HFFc6 (cell line): Measurements from ENCODE around the gene CERS6. TPM values are rescaled to one million over a fixed set of nuclear protein-coding genes. Genes with fewer than 3 reads are reported as not detected.

ENCODE experiments used
- DNase-seq: peaks from one replicate; pipeline ENCODE4 v3.0.0-alpha.2; 2018
- H3K27ac Mint-ChIP-seq: 2 replicates; pipeline ENCODE4 v1.8.0; 2020; ENCODE audit warnings: mild to moderate bottlenecking, mixed read lengths
- H3K27me3 Mint-ChIP-seq: 2 replicates; pipeline ENCODE4 v1.8.0; 2021; ENCODE audit warnings: mild to moderate bottlenecking, moderate library complexity, mixed read lengths; ENCODE audit not compliant: insufficient read depth
- H3K36me3 Mint-ChIP-seq: 2 replicates; pipeline ENCODE4 v1.8.0; 2021; ENCODE audit warnings: low read depth, mixed read lengths
- H3K4me1 Mint-ChIP-seq: 2 replicates; pipeline ENCODE4 v1.8.0; 2020; ENCODE audit warnings: low read depth, mixed read lengths
- H3K4me3 Mint-ChIP-seq: 2 replicates; pipeline ENCODE4 v1.8.0; 2020; ENCODE audit warnings: mild to moderate bottlenecking, moderate library complexity, mixed read lengths
- H3K9me3 Mint-ChIP-seq: 2 replicates; pipeline ENCODE4 v1.8.0; 2020; ENCODE audit warnings: mild to moderate bottlenecking, mixed read lengths
- CTCF ChIP-seq: fragments of 200-600 bp; sonication (generic); IDR thresholded peaks from 2 replicates; pipeline ENCODE4 v1.5.0; 2021; ENCODE audit warnings: antibody characterized with exemption, mild to moderate bottlenecking
- total RNA-seq, 6 experiments: library from RNA; stranded (reverse); fragmentation: NEBNext Ultra II Directional; extraction: Animal tissue kit (Norgen Biotek cat#: 25700); gene quantifications; 2 replicates in 1 of 6; 3 replicates in 5 of 6; pipeline ENCODE4 v1.2.3, GENCODE V29; 2021

CERS6 gene
- total RNA-seq, 6 experiments from 2014 or later, result 6.2 to 9.9 (median 7.5) TPM

GRCh38 chr2:168543037-168543436 lies 87.0 kb downstream of the CERS6 start:
- H3K4me1 Mint-ChIP-seq, result peaks cover 40% of the 10 kb centered on the region
- TF ChIP-seq CTCF, result no peak
- peaks cover 5% of the 10 kb centered on the region; the same call in 1 of the 2 replicates for H3K27me3 Mint-ChIP-seq
- H3K27ac Mint-ChIP-seq, result no peak overlapping the region
- peaks cover 5% of the 10 kb centered on the region; the same call in 1 of the 2 replicates for H3K36me3 Mint-ChIP-seq
- H3K4me3 Mint-ChIP-seq, result no peak overlapping the region
- no peaks in the 10 kb centered on the region; the same call in 1 of the 2 replicates for H3K9me3 Mint-ChIP-seq
- DNase-seq, result no peak

- Mint-ChIP-seq H3K36me3 (peaks cover 5% of the 10 kb centered on the region; the same call in 1 of the 2 replicates), H3K4me3 (no peak overlapping the region), H3K27ac (no peak overlapping the region), H3K27me3 (peaks cover 5% of the 10 kb centered on the region; the same call in 1 of the 2 replicates), H3K4me1 (peaks cover 31% of the 10 kb centered on the region), H3K9me3 (no peaks in the 10 kb centered on the region; the same call in 1 of the 2 replicates)
- TF ChIP-seq CTCF, result no peak
- no peak for DNase-seq
Observed at GRCh38 chr2:168543935-168544334, 87.9 kb downstream of the CERS6 start.

- peak overlapping the region; percentile 45 for H3K4me3 Mint-ChIP-seq
- peak overlapping the region; percentile 69 for H3K27ac Mint-ChIP-seq
- H3K9me3 Mint-ChIP-seq, result no peaks in the 10 kb centered on the region
- peaks cover 5% of the 10 kb centered on the region; the same call in 1 of the 2 replicates for H3K27me3 Mint-ChIP-seq
- H3K36me3 Mint-ChIP-seq, result peaks cover 4% of the 10 kb centered on the region; the same call in 1 of the 2 replicates
- H3K4me1 Mint-ChIP-seq, result peaks cover 26% of the 10 kb centered on the region
- DNase-seq, result peak; percentile 77
- TF ChIP-seq CTCF, result no peak
Observed at GRCh38 chr2:168545439-168546082, 89.5 kb downstream of the CERS6 start.

DNA sequence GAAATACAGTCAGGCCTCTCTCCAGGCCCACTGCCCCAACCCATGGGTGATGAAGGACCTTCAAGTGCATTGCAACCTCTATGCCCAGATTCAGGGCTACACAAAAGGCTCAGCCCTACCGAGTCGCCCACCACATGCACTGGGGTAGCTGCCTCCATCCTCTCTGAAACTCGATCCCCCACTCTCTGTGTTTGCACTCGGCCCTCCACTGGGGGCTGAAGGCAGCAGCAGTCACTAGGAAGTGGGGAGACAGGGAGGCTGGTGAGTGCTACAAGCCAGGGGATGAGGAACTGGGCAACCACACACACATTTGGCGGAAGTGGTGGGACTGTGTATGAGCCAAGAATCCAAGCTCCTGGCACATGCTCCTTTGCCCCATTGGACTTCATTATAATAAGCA lies 94.6 kb downstream of the CERS6 start:
- no peak for TF ChIP-seq CTCF
- Mint-ChIP-seq H3K36me3 (no peaks in the 10 kb centered on the region), H3K4me3 (no peak overlapping the region), H3K9me3 (no peaks in the 10 kb centered on the region), H3K27ac (no peak overlapping the region), H3K27me3 (no peaks in the 10 kb centered on the region), H3K4me1 (peaks cover 6% of the 10 kb centered on the region)
- no peak for DNase-seq

GRCh38 chr2:168552450-168552856 lies 96.4 kb downstream of the CERS6 start:
- Mint-ChIP-seq H3K4me1 (no peaks in the 10 kb centered on the region), H3K27ac (no peak overlapping the region), H3K36me3 (no peaks in the 10 kb centered on the region), H3K27me3 (no peaks in the 10 kb centered on the region), H3K9me3 (no peaks in the 10 kb centered on the region), H3K4me3 (no peak overlapping the region)
- DNase-seq, result no peak
- no peak for TF ChIP-seq CTCF
